ENCODE results near the gene LATS1.

- TF ChIP-seq EZH2phosphoT487 (IDR thresholded peaks at IDR 0.05; ENCODE audit: borderline replicate concordance, low read depth) (no peak), MXI1 (IDR thresholded peaks at IDR 0.05; ENCODE audit: low read depth, low read length) (no peak), YY1 (IDR thresholded peaks at IDR 0.05; ENCODE audit: low read depth) (no peak), RAD21 (IDR thresholded peaks at IDR 0.05; ENCODE audit: low read length) (no peak), TAF1 (IDR thresholded peaks at IDR 0.05; ENCODE audit: borderline replicate concordance, low read depth, low read length) (no peak), CTCF (IDR thresholded peaks at IDR 0.05) (no peak), REST (IDR thresholded peaks at IDR 0.05; ENCODE audit: low read depth, low read length) (no peak), SMC3 (IDR thresholded peaks at IDR 0.05; ENCODE audit: low read depth, low read length) (no peak), IRF3 (IDR thresholded peaks at IDR 0.05; ENCODE audit: low read depth, low read length) (no peak), TCF12 (IDR thresholded peaks at IDR 0.05) (no peak), MAX (IDR thresholded peaks at IDR 0.05; ENCODE audit: low read depth) (no peak)
Observed at GRCh38 chr6:149716181-149716963, 1.5 kb downstream of the LATS1 start.

Measured in SK-N-SH (cell line).